ENCODE results near the gene PDCD1LG2. TPM values are rescaled to one million over a fixed set of nuclear protein-coding genes. Genes with fewer than 3 reads are reported as not detected.

Gene PDCD1LG2
- total RNA-seq, 2 experiments from 2014 or later: 0.13 to 0.14 TPM

DNA sequence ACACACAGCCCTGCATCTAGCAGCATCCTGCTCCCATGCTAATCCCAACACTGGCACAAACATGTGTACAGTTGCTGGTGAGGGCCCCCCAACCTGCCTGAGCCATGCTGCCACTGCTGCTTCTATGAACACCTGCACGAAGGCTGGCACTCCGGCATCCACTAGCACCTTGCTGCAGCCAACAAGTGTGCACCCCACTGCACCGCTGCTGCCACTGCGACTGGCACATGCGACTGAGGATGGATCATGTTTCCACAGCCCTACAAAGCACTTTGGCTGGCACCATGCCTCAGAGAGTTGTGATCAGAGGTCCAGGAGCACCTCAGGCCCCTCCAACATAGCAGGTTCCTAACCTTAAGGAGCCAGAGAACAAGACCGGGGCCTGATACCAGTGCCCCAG, 7.8 kb upstream of the PDCD1LG2 start:
- TF ChIP-seq, protein P1, sequence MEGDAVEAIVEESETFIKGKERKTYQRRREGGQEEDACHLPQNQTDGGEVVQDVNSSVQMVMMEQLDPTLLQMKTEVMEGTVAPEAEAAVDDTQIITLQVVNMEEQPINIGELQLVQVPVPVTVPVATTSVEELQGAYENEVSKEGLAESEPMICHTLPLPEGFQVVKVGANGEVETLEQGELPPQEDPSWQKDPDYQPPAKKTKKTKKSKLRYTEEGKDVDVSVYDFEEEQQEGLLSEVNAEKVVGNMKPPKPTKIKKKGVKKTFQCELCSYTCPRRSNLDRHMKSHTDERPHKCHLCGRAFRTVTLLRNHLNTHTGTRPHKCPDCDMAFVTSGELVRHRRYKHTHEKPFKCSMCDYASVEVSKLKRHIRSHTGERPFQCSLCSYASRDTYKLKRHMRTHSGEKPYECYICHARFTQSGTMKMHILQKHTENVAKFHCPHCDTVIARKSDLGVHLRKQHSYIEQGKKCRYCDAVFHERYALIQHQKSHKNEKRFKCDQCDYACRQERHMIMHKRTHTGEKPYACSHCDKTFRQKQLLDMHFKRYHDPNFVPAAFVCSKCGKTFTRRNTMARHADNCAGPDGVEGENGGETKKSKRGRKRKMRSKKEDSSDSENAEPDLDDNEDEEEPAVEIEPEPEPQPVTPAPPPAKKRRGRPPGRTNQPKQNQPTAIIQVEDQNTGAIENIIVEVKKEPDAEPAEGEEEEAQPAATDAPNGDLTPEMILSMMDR (IDR thresholded peaks at IDR 0.05): no peak
- Mint-ChIP-seq H3K27me3 (no peaks in the 10 kb centered on the region), H3K4me1 (ENCODE audit: low read depth) (peaks cover 7% of the 10 kb centered on the region), H3K27ac (no peak overlapping the region), H3K9me3 (peaks cover 17% of the 10 kb centered on the region), H3K36me3 (ENCODE audit: low read depth) (no peaks in the 10 kb centered on the region), H3K4me3 (no peak overlapping the region)
- ChIA-PET CTCF (no interaction called here), POLR2A (no interaction called here)
- DNase-seq: no peak
- intact Hi-C loops (cut with micrococcal nuclease): no loop called here
- ATAC-seq: no peak

DNA sequence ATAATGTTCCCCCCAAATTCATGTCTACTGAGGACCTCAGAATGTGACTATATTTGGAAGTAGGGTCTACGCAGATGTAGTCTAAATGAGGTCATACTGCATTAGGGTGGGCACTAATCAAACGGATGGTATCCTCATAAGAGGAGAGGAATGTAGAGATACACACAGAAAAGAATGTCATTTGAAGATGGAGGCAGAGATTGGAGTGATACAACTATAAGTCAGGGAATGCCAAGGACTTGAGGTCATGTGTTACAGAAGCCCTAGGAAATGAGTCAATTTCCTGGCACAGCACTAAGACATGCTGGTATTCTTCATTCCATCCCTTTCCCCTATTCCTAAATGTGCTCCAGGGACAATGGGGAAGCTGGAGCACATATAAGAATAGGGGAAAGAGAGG, 758 bp upstream of the PDCD1LG2 start:
- no peak for DNase-seq
- H3K4me3 Mint-ChIP-seq: no peak overlapping the region
- ATAC-seq: no peak
- no peaks in the 10 kb centered on the region for H3K27me3 Mint-ChIP-seq
- peak overlapping the region; percentile 53 for H3K27ac Mint-ChIP-seq
- POLR2A ChIA-PET: interaction anchor here (1.2 to 1.4 kb wide), 2 partner anchors 50 to 91 kb away, joined by 3 to 4 read pairs; no protein-coding TSS in a partner anchor
- H3K36me3 Mint-ChIP-seq (ENCODE audit: low read depth): no peaks in the 10 kb centered on the region
- CTCF ChIA-PET: interaction anchor here (0.7 to 1.2 kb wide), 3 partner anchors 16 to 73 kb away, joined by 3 to 4 read pairs (median 3); partner anchors contain the start of gene CD274
- intact Hi-C loops (cut with micrococcal nuclease): no loop called here
- H3K9me3 Mint-ChIP-seq: peaks cover 5% of the 10 kb centered on the region
- H3K4me1 Mint-ChIP-seq (ENCODE audit: low read depth): peaks cover 39% of the 10 kb centered on the region
- TF ChIP-seq, protein P1 (IDR thresholded peaks at IDR 0.05): no peak

DNA sequence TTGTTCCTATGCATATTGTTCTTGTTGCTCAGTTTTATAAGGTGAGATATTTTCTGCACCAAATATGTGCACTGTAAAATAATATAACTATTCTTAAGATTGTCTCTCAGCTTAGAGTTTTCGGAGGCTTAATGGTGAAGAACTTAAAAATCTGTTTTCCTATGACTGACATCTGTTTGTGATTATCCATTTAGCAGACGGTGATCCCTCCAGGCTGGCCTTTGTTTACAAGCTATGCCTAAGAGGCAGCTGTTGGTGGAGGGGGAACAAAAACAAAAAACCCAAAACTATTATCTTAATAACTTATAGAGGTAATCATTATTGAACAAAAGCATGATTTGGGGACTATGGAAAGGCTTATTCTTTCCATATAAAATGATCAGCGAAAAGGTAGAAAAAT, 658 bp downstream of the PDCD1LG2 start:
- Mint-ChIP-seq H3K27me3 (no peaks in the 10 kb centered on the region), H3K4me3 (peak overlapping the region; percentile 51), H3K27ac (peak overlapping the region; percentile 88), H3K4me1 (ENCODE audit: low read depth) (peaks cover 36% of the 10 kb centered on the region), H3K9me3 (peaks cover 1% of the 10 kb centered on the region), H3K36me3 (ENCODE audit: low read depth) (no peaks in the 10 kb centered on the region)
- CTCF ChIA-PET: interaction anchor here (0.9 to 2.2 kb wide), 6 partner anchors 8 to 73 kb away, joined by 3 to 7 read pairs (median 4); partner anchors contain the start of genes CD274 and PLGRKT
- intact Hi-C loops (cut with micrococcal nuclease): no loop called here
- POLR2A ChIA-PET: interaction anchor here (0.9 to 1.7 kb wide), 4 partner anchors 17 to 89 kb away, joined by 3 to 6 read pairs (median 4); no protein-coding TSS in a partner anchor
- DNase-seq (no peak), ATAC-seq (no peak)
- TF ChIP-seq, protein P1 (IDR thresholded peaks at IDR 0.05): no peak

GRCh38 chr9:5511476-5511875, 1.1 kb downstream of the PDCD1LG2 start:
- TF ChIP-seq, protein P1 (IDR thresholded peaks at IDR 0.05): no peak
- Mint-ChIP-seq H3K36me3 (ENCODE audit: low read depth) (no peaks in the 10 kb centered on the region), H3K27me3 (no peaks in the 10 kb centered on the region), H3K27ac (peak overlapping the region; percentile 2), H3K4me3 (no peak overlapping the region), H3K9me3 (no peaks in the 10 kb centered on the region), H3K4me1 (ENCODE audit: low read depth) (peaks cover 36% of the 10 kb centered on the region)
- intact Hi-C loops (cut with micrococcal nuclease): no loop called here
- ATAC-seq (no peak), DNase-seq (no peak)
- POLR2A ChIA-PET: interaction anchor here (1.7 kb wide), 1 partner anchor 48 kb away, joined by 6 read pairs; no protein-coding TSS in a partner anchor
- CTCF ChIA-PET: interaction anchor here (1.1 to 2.2 kb wide), 4 partner anchors 8 to 74 kb away, joined by 3 to 7 read pairs (median 4); partner anchors contain the start of genes CD274 and PLGRKT

- ATAC-seq: no peak
- Mint-ChIP-seq H3K36me3 (ENCODE audit: low read depth) (no peaks in the 10 kb centered on the region), H3K9me3 (no peaks in the 10 kb centered on the region), H3K4me3 (no peak overlapping the region), H3K27me3 (no peaks in the 10 kb centered on the region), H3K27ac (no peak overlapping the region), H3K4me1 (ENCODE audit: low read depth) (peaks cover 38% of the 10 kb centered on the region)
- DNase-seq: no peak
- CTCF ChIA-PET: interaction anchor here (1.3 to 2.2 kb wide), 2 partner anchors 62 to 74 kb away, joined by 4 to 7 read pairs; partner anchors contain the start of genes CD274 and PLGRKT
- POLR2A ChIA-PET: interaction anchor here (1.7 kb wide), 1 partner anchor 48 kb away, joined by 6 read pairs; no protein-coding TSS in a partner anchor
- TF ChIP-seq, protein P1 (IDR thresholded peaks at IDR 0.05): no peak
- intact Hi-C loops (cut with micrococcal nuclease): no loop called here
These were observed 1.7 kb downstream of the PDCD1LG2 start for GRCh38 chr9:5511935-5512580.

Data from activated CD8-positive, alpha-beta T cell treated with anti-CD3 and anti-CD28 coated beads for 36 hours (primary cell).